ENCODE results near the gene MEGF8.

- TF ChIP-seq CTCF (IDR thresholded peaks at IDR 0.05; ENCODE audit: insufficient read depth, low read length), result no peak
- TF ChIP-seq POLR2AphosphoS5 (IDR thresholded peaks at IDR 0.05; ENCODE audit: low read depth), result 0 out of 2 replicates have a peak, but pooled peaks have one; percentile 16
- no peak for TF ChIP-seq REST (IDR thresholded peaks at IDR 0.05; ENCODE audit: insufficient replicate concordance, low read depth)
- peak; percentile 39 for TF ChIP-seq GABPA (IDR thresholded peaks at IDR 0.05; ENCODE audit: low read depth)
- no peak for TF ChIP-seq SPI1 (IDR thresholded peaks at IDR 0.05; ENCODE audit: borderline replicate concordance, low read depth)
These were observed 8.9 kb upstream of the MEGF8 start for GRCh38 chr19:42316223-42317211.

All from HL-60 (cell line).